ENCODE data around the gene UNC5C.

GRCh38 chr4:95304898-95305297 is 243.9 kb downstream of the UNC5C start:
- no peak for TF ChIP-seq POLR2A (IDR thresholded peaks at IDR 0.05; ENCODE audit: low read length)
- no peak for TF ChIP-seq GATA1 (IDR thresholded peaks at IDR 0.05; ENCODE audit: low read depth, low read length)

All from erythroblast (primary cell).